ENCODE measurements around the gene LBR. TPM values are rescaled to one million over a fixed set of nuclear protein-coding genes. Genes with fewer than 3 reads are reported as not detected.
A peak's percentile ranks its signal among the peaks of the same experiment; 100 is the strongest.

LBR gene
- total and polyA plus RNA-seq, 3 donors from 2014 or later: 31.7 to 40.3 (median 39.9) TPM

DNA sequence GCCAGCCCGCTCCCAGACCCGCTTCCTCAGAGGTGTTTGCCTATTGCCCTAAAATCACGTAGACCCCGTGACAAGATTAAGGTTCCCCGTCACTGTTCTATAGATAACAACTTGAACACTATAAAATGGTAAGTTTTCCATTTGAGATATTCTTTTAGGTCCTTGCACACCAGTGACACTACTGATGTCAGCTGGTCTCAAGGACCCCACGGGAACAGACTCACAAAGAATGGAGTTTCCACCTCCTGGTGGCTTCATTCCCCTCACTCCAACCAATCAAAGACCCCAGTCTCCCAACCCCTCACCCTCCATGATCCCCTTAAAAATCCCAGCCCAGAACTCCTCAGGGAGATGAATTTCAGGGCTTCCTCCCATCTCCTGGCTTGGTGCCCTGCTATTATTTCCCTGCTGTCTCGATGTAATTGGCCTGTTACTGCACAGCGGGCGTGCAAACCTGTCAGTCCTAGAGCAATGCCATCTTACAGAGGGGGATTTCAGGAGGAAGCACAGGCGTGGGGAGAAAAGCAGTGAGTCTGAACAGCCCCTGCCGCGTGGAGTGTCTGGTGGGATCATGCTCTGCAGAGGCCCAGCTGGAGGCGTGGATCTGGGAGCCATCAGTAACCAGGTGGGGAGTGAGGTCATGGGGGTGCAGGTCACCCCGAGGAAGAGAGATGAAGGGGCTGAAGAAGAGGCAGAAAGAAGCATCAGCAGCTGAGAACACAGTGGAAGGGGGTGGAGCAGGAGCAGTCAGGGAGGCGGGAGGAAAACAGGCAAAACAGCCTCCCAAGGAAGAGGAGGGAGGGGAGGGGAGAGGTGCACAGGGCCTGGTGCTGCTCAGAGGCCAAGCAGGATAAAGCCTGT, 35.1 kb upstream of the LBR start:
- H3K36me3 ChIP-seq (ENCODE audit: low read depth, missing control alignments): no peaks in the 10 kb centered on the region
- WGBS, 2 donors: 66 to 72% methylated on average over 15 of the region's 15 CpGs
- H3K4me3 ChIP-seq: no peak overlapping the region
- H3K27ac ChIP-seq: no peak overlapping the region
- TF ChIP-seq POLR2A (IDR thresholded peaks at IDR 0.05): no peak
- TF ChIP-seq, protein P1, sequence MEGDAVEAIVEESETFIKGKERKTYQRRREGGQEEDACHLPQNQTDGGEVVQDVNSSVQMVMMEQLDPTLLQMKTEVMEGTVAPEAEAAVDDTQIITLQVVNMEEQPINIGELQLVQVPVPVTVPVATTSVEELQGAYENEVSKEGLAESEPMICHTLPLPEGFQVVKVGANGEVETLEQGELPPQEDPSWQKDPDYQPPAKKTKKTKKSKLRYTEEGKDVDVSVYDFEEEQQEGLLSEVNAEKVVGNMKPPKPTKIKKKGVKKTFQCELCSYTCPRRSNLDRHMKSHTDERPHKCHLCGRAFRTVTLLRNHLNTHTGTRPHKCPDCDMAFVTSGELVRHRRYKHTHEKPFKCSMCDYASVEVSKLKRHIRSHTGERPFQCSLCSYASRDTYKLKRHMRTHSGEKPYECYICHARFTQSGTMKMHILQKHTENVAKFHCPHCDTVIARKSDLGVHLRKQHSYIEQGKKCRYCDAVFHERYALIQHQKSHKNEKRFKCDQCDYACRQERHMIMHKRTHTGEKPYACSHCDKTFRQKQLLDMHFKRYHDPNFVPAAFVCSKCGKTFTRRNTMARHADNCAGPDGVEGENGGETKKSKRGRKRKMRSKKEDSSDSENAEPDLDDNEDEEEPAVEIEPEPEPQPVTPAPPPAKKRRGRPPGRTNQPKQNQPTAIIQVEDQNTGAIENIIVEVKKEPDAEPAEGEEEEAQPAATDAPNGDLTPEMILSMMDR (IDR thresholded peaks at IDR 0.05): no peak
- peaks cover 22% of the 10 kb centered on the region for H3K4me1 ChIP-seq
- H3K9me3 ChIP-seq: no peaks in the 10 kb centered on the region
- DNase-seq: no peak
- no peaks in the 10 kb centered on the region for H3K27me3 ChIP-seq
- intact Hi-C loops (cut with DNase I; ENCODE audit: low total_unique reads): no loop called here

DNA sequence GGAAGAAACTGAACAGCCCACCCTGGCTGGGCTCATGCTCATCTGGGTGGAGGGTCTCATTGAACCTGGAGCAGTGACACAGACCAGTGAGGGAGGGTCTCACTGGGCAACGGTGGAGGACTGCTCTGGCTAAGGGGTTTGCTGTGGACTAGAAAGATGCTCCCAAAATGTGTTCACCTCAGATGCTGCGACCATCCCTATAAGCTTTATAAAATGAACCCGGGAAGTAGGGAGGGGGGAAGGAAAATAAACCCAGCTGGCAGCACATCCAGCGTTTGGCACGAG, 34.5 kb upstream of the LBR start:
- no peaks in the 10 kb centered on the region for H3K9me3 ChIP-seq
- no peak overlapping the region for H3K4me3 ChIP-seq
- H3K36me3 ChIP-seq (ENCODE audit: low read depth, missing control alignments): no peaks in the 10 kb centered on the region
- DNase-seq: no peak
- 67 to 74% methylated on average over 5 of the region's 5 CpGs for WGBS, 2 donors
- peaks cover 16% of the 10 kb centered on the region for H3K4me1 ChIP-seq
- TF ChIP-seq, protein P1 (IDR thresholded peaks at IDR 0.05): no peak
- no peaks in the 10 kb centered on the region for H3K27me3 ChIP-seq
- H3K27ac ChIP-seq: no peak overlapping the region
- intact Hi-C loops (cut with DNase I; ENCODE audit: low total_unique reads): no loop called here

DNA sequence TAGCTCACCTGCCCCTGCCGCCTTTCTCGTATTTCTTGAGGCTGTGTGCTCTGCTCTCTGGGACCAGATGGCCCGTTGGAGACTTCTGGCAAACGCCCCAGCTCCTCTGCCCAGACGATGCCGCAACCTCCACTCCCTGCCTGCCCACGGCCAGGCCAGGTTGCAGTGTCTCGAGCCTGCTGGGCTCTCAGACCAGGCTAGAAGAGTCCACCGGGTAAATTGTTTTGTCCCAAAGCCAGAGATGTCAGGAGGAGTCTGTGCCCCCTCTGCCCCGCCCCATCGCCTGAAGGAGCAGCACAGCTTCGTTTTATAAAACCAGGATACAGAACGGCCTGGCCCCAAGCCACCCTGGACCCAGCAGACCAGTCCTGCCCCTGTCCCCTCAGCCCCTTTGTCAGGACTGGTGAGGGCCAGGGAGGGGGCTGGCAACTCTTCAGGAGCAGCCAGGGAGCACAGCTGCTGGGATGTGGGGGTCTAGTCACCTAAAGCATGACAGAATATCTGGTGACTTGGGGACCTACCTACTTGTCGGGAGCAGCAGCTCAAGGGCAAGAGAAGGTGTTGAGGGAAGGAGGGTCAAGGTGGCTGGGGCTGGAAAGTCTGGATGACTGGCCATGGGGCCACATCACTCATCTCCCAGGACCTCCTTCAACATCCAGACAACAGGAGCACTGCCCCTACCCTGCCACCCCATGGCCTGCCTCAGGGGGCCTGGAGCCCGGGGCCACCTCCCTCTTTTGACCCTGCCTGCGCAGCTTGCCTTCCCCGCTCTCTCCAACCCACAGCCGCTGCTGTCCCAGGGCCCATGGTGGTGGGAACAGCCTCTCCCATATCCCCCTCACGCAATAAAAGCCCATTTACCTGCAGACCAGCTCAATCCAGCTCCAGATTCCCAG, 33.9 kb upstream of the LBR start:
- DNase-seq: peak; percentile 44
- Histone ChIP-seq H3K27me3 (no peaks in the 10 kb centered on the region), H3K27ac (no peak overlapping the region), H3K36me3 (ENCODE audit: low read depth, missing control alignments) (no peaks in the 10 kb centered on the region), H3K9me3 (no peaks in the 10 kb centered on the region), H3K4me3 (no peak overlapping the region), H3K4me1 (peaks cover 16% of the 10 kb centered on the region)
- 59 to 65% methylated on average over 11 to 19 of the region's 19 CpGs for WGBS, 2 donors
- intact Hi-C loops (cut with DNase I; ENCODE audit: low total_unique reads): no loop called here
- TF ChIP-seq, protein P1 (IDR thresholded peaks at IDR 0.05): no peak
- no peak for TF ChIP-seq POLR2A (IDR thresholded peaks at IDR 0.05)

DNA sequence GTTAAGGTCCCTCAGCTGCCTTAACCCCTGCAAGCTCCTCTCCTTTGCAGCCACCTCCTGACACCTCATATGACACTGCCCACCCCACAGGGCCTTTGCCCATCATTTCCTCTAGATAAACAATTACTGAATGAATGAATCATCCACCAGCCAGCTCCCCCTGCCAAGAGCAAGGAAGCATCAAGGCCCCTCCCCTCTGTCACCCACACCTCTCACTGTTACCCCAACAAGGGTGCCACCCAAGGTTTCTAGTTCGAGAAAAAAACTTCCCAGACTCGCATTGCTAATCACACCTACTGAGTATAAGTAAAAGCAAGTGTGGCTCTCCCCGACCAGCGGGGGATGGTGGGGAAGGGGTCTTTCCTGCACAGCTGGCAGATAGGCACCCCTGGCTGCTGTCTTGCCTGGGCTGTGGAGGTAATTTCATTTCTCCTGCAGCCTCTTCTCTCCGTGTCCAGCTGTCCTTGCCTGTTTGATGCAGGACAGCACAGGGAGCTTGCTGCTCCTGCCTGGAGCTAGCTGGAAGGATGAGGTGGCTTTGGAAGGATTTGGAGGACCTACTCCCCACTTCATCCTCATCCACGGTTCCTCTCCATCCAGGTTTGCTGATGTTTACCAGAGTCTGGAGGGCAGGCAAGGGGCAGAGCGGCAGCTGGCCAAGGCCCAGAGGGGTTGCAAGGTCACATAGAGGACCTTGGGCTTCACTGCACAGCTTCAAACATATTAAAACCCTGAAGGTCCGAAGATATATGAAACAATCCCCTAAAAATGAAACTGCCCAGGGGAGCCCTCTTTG, 33.1 kb upstream of the LBR start:
- Histone ChIP-seq H3K36me3 (ENCODE audit: low read depth, missing control alignments) (no peaks in the 10 kb centered on the region), H3K9me3 (no peaks in the 10 kb centered on the region), H3K27me3 (no peaks in the 10 kb centered on the region), H3K4me1 (peaks cover 16% of the 10 kb centered on the region), H3K27ac (no peak overlapping the region), H3K4me3 (no peak overlapping the region)
- DNase-seq: no peak
- intact Hi-C loops (cut with DNase I; ENCODE audit: low total_unique reads): no loop called here
- 73 to 74% methylated on average over 8 of the region's 8 CpGs for WGBS, 2 donors
- TF ChIP-seq POLR2A (IDR thresholded peaks at IDR 0.05): no peak
- TF ChIP-seq, protein P1 (IDR thresholded peaks at IDR 0.05): no peak
